ENCODE results near the gene DNAAF1.

Gene DNAAF1

GRCh38 chr16:84159007-84159406 is 13.9 kb downstream of the DNAAF1 start:
- Histone ChIP-seq H3K9me3 (no peaks in the 10 kb centered on the region), H3K4me1 (no peaks in the 10 kb centered on the region; the same call in 1 of the 2 replicates), H3K4me3 (no peak overlapping the region), H3K27me3 (ENCODE audit: low read depth) (peaks cover 21% of the 10 kb centered on the region; the same call in 1 of the 2 replicates), H3K36me3 (replicated peaks) (no peaks in the 10 kb centered on the region; the same call in 1 of the 2 replicates)
- DNase-seq (ENCODE audit: low spot score in 2 of 2) = no peak
- in situ Hi-C loops (cut with MboI; ENCODE audit: low sequenced_read_pairs) = no loop called here

- Histone ChIP-seq H3K9me3 (no peaks in the 10 kb centered on the region), H3K27me3 (ENCODE audit: low read depth) (peaks cover 22% of the 10 kb centered on the region; the same call in 1 of the 2 replicates), H3K4me1 (no peaks in the 10 kb centered on the region; the same call in 1 of the 2 replicates), H3K36me3 (replicated peaks) (no peaks in the 10 kb centered on the region; the same call in 1 of the 2 replicates), H3K4me3 (no peak overlapping the region)
- DNase-seq (ENCODE audit: low spot score in 2 of 2) = no peak
- in situ Hi-C loops (cut with MboI; ENCODE audit: low sequenced_read_pairs) = no loop called here
Measured at GRCh38 chr16:84159800-84160199, 14.7 kb downstream of the DNAAF1 start.

- in situ Hi-C loops (cut with MboI; ENCODE audit: low sequenced_read_pairs) = no loop called here
- no peak for DNase-seq (ENCODE audit: low spot score in 2 of 2)
- no peaks in the 10 kb centered on the region; the same call in 1 of the 2 replicates for H3K4me1 ChIP-seq
- H3K27me3 ChIP-seq (ENCODE audit: low read depth) = peaks cover 25% of the 10 kb centered on the region; the same call in 1 of the 2 replicates
- H3K36me3 ChIP-seq (replicated peaks) = no peaks in the 10 kb centered on the region; the same call in 1 of the 2 replicates
- no peak overlapping the region for H3K4me3 ChIP-seq
- no peaks in the 10 kb centered on the region for H3K9me3 ChIP-seq
Measured at GRCh38 chr16:84161037-84161436, 15.9 kb downstream of the DNAAF1 start.

GRCh38 chr16:84161801-84162200 is 16.7 kb downstream of the DNAAF1 start:
- Histone ChIP-seq H3K36me3 (replicated peaks) (no peaks in the 10 kb centered on the region; the same call in 1 of the 2 replicates), H3K9me3 (no peaks in the 10 kb centered on the region), H3K4me1 (no peaks in the 10 kb centered on the region; the same call in 1 of the 2 replicates), H3K27me3 (ENCODE audit: low read depth) (peaks cover 29% of the 10 kb centered on the region; the same call in 1 of the 2 replicates), H3K4me3 (no peak overlapping the region)
- DNase-seq (ENCODE audit: low spot score in 2 of 2) = no peak
- in situ Hi-C loops (cut with MboI; ENCODE audit: low sequenced_read_pairs) = no loop called here

GRCh38 chr16:84165746-84166145 is 20.6 kb downstream of the DNAAF1 start:
- Histone ChIP-seq H3K36me3 (replicated peaks) (no peaks in the 10 kb centered on the region), H3K4me1 (no peaks in the 10 kb centered on the region), H3K4me3 (no peak overlapping the region), H3K9me3 (no peaks in the 10 kb centered on the region), H3K27me3 (ENCODE audit: low read depth) (peaks cover 10% of the 10 kb centered on the region; the same call in 1 of the 2 replicates)
- no peak for DNase-seq (ENCODE audit: low spot score in 2 of 2)
- in situ Hi-C loops (cut with MboI; ENCODE audit: low sequenced_read_pairs) = no loop called here

- no peak for DNase-seq (ENCODE audit: low spot score in 2 of 2)
- H3K27me3 ChIP-seq (ENCODE audit: low read depth) = peaks cover 10% of the 10 kb centered on the region; the same call in 1 of the 2 replicates
Measured at GRCh38 chr16:84166796-84167695, 21.9 kb downstream of the DNAAF1 start.

GRCh38 chr16:84169765-84170310 is 24.7 kb downstream of the DNAAF1 start:
- no peaks in the 10 kb centered on the region for H3K9me3 ChIP-seq
- no peaks in the 10 kb centered on the region for H3K36me3 ChIP-seq (replicated peaks)
- in situ Hi-C loops (cut with MboI; ENCODE audit: low sequenced_read_pairs) = no loop called here
- H3K4me1 ChIP-seq = no peaks in the 10 kb centered on the region
- peaks cover 8% of the 10 kb centered on the region; the same call in 1 of the 2 replicates for H3K27me3 ChIP-seq (ENCODE audit: low read depth)
- DNase-seq (ENCODE audit: low spot score in 2 of 2) = no peak
- H3K4me3 ChIP-seq = no peak overlapping the region

More at GRCh38 chr16:84166796-84167695, 21.9 kb downstream of the DNAAF1 start:
- no peaks in the 10 kb centered on the region for H3K36me3 ChIP-seq (replicated peaks)
- H3K9me3 ChIP-seq = no peaks in the 10 kb centered on the region
- H3K4me3 ChIP-seq = no peak overlapping the region
- no peaks in the 10 kb centered on the region for H3K4me1 ChIP-seq
- in situ Hi-C loops (cut with MboI; ENCODE audit: low sequenced_read_pairs) = no loop called here

GRCh38 chr16:84174396-84174795 is 29.3 kb downstream of the DNAAF1 start:
- Histone ChIP-seq H3K36me3 (replicated peaks) (peaks cover 15% of the 10 kb centered on the region), H3K9me3 (no peaks in the 10 kb centered on the region), H3K4me3 (no peak overlapping the region), H3K4me1 (peaks cover 4% of the 10 kb centered on the region; the same call in 1 of the 2 replicates), H3K27me3 (ENCODE audit: low read depth) (no peaks in the 10 kb centered on the region)
- DNase-seq (ENCODE audit: low spot score in 2 of 2) = no peak
- in situ Hi-C loops (cut with MboI; ENCODE audit: low sequenced_read_pairs) = no loop called here

GRCh38 chr16:84175350-84176081 is 30.4 kb downstream of the DNAAF1 start:
- DNase-seq (ENCODE audit: low spot score in 2 of 2) = no peak
- H3K27me3 ChIP-seq (ENCODE audit: low read depth) = no peaks in the 10 kb centered on the region
- peaks cover 4% of the 10 kb centered on the region; the same call in 1 of the 2 replicates for H3K4me1 ChIP-seq
- peaks cover 19% of the 10 kb centered on the region for H3K36me3 ChIP-seq (replicated peaks)
- no peak overlapping the region for H3K4me3 ChIP-seq
- in situ Hi-C loops (cut with MboI; ENCODE audit: low sequenced_read_pairs) = no loop called here
- H3K9me3 ChIP-seq = no peaks in the 10 kb centered on the region

- in situ Hi-C loops (cut with MboI; ENCODE audit: low sequenced_read_pairs) = no loop called here
- H3K36me3 ChIP-seq (replicated peaks) = peaks cover 19% of the 10 kb centered on the region
- DNase-seq (ENCODE audit: low spot score in 2 of 2) = no peak
- H3K4me3 ChIP-seq = no peak overlapping the region
- peaks cover 4% of the 10 kb centered on the region; the same call in 1 of the 2 replicates for H3K4me1 ChIP-seq
- no peaks in the 10 kb centered on the region for H3K9me3 ChIP-seq
- no peaks in the 10 kb centered on the region for H3K27me3 ChIP-seq (ENCODE audit: low read depth)
Measured at GRCh38 chr16:84176192-84177053, 31.3 kb downstream of the DNAAF1 start.

- peaks cover 23% of the 10 kb centered on the region for H3K36me3 ChIP-seq (replicated peaks)
- no peaks in the 10 kb centered on the region for H3K9me3 ChIP-seq
- H3K27me3 ChIP-seq (ENCODE audit: low read depth) = no peaks in the 10 kb centered on the region
- no peak overlapping the region for H3K4me3 ChIP-seq
- in situ Hi-C loops (cut with MboI; ENCODE audit: low sequenced_read_pairs) = no loop called here
- DNase-seq (ENCODE audit: low spot score in 2 of 2) = no peak
- H3K4me1 ChIP-seq = peaks cover 4% of the 10 kb centered on the region; the same call in 1 of the 2 replicates
Measured at GRCh38 chr16:84177741-84178073, 32.6 kb downstream of the DNAAF1 start.

GRCh38 chr16:84178146-84178765 is 33.1 kb downstream of the DNAAF1 start:
- in situ Hi-C loops (cut with MboI; ENCODE audit: low sequenced_read_pairs) = no loop called here
- Histone ChIP-seq H3K9me3 (no peaks in the 10 kb centered on the region), H3K4me3 (no peak overlapping the region), H3K27me3 (ENCODE audit: low read depth) (no peaks in the 10 kb centered on the region), H3K36me3 (replicated peaks) (peaks cover 23% of the 10 kb centered on the region), H3K4me1 (peaks cover 4% of the 10 kb centered on the region; the same call in 1 of the 2 replicates)
- DNase-seq (ENCODE audit: low spot score in 2 of 2) = no peak
